ENCODE data around the gene SCN5A.

Gene SCN5A

DNA sequence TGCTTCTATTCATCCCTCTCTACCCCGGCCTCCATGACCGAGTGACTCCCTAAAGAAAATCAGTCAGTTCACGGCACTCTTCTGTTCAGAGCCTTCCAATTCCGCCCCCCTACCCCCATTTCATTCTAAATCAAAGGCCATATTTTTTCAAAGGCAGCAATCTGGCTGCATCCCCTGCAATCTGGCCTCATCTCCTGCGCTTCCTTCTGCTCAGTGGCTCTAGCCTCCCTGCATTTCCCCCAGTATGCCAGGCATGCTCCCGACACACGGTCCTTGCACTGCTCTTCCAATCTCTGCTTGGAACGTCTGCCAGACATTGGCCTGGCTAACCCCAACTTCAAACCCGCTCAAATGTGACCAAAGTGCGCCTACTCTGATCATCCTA is 85.6 kb downstream of the SCN5A start:
- Histone ChIP-seq H3K9ac (ENCODE audit: insufficient read length) (no peak overlapping the region), H3K4me3 (no peak overlapping the region), H3K27ac (no peak overlapping the region), H3K9me3 (ENCODE audit: low read depth, low read length) (no peaks in the 10 kb centered on the region), H3K36me3 (ENCODE audit: insufficient read depth, low read length) (no peaks in the 10 kb centered on the region)
- DNase-seq (ENCODE audit: low read depth, low spot score): no peak
- TF ChIP-seq FOXP2 (optimal IDR thresholded peaks at IDR 0.05; ENCODE audit: control extremely low read depth, extremely low read length, insufficient read depth) (no peak), EZH2 (IDR thresholded peaks at IDR 0.05) (no peak), POLR2AphosphoS5 (IDR thresholded peaks at IDR 0.05; ENCODE audit: borderline replicate concordance, low read depth, low read length) (no peak)

GRCh38 chr3:38563070-38563885 is 86.2 kb downstream of the SCN5A start:
- no peak for DNase-seq (ENCODE audit: low read depth, low spot score)
- TF ChIP-seq FOXP2 (optimal IDR thresholded peaks at IDR 0.05; ENCODE audit: control extremely low read depth, extremely low read length, insufficient read depth) (no peak), EZH2 (IDR thresholded peaks at IDR 0.05) (no peak), POLR2AphosphoS5 (IDR thresholded peaks at IDR 0.05; ENCODE audit: borderline replicate concordance, low read depth, low read length) (no peak)

GRCh38 chr3:38562467-38562925 is 87.0 kb downstream of the SCN5A start:
- TF ChIP-seq FOXP2 (optimal IDR thresholded peaks at IDR 0.05; ENCODE audit: control extremely low read depth, extremely low read length, insufficient read depth) (no peak), EZH2 (IDR thresholded peaks at IDR 0.05) (no peak), POLR2AphosphoS5 (IDR thresholded peaks at IDR 0.05; ENCODE audit: borderline replicate concordance, low read depth, low read length) (no peak)
- Histone ChIP-seq H3K36me3 (ENCODE audit: insufficient read depth, low read length) (no peaks in the 10 kb centered on the region), H3K9ac (ENCODE audit: insufficient read length) (no peak overlapping the region), H3K4me3 (no peak overlapping the region), H3K27ac (no peak overlapping the region), H3K9me3 (ENCODE audit: low read depth, low read length) (no peaks in the 10 kb centered on the region)
- no peak for DNase-seq (ENCODE audit: low read depth, low spot score)

More at GRCh38 chr3:38563070-38563885, 86.2 kb downstream of the SCN5A start:
- Histone ChIP-seq H3K9ac (ENCODE audit: insufficient read length) (no peak overlapping the region), H3K36me3 (ENCODE audit: insufficient read depth, low read length) (no peaks in the 10 kb centered on the region), H3K4me3 (no peak overlapping the region), H3K27ac (no peak overlapping the region), H3K9me3 (ENCODE audit: low read depth, low read length) (no peaks in the 10 kb centered on the region)

GRCh38 chr3:38561746-38562466 is 87.6 kb downstream of the SCN5A start:
- TF ChIP-seq POLR2AphosphoS5 (IDR thresholded peaks at IDR 0.05; ENCODE audit: borderline replicate concordance, low read depth, low read length) (no peak), FOXP2 (optimal IDR thresholded peaks at IDR 0.05; ENCODE audit: control extremely low read depth, extremely low read length, insufficient read depth) (no peak), EZH2 (IDR thresholded peaks at IDR 0.05) (no peak)
- no peak for DNase-seq (ENCODE audit: low read depth, low spot score)
- no peak overlapping the region for H3K4me3 ChIP-seq
- no peaks in the 10 kb centered on the region for H3K36me3 ChIP-seq (ENCODE audit: insufficient read depth, low read length)
- H3K9ac ChIP-seq (ENCODE audit: insufficient read length): no peak overlapping the region
- H3K27ac ChIP-seq: no peak overlapping the region
- H3K9me3 ChIP-seq (ENCODE audit: low read depth, low read length): no peaks in the 10 kb centered on the region

- no peak overlapping the region for H3K4me3 ChIP-seq
These were observed 88.3 kb downstream of the SCN5A start for GRCh38 chr3:38560996-38561717.

GRCh38 chr3:38560284-38560683 is 89.2 kb downstream of the SCN5A start:
- Histone ChIP-seq H3K36me3 (ENCODE audit: insufficient read depth, low read length) (no peaks in the 10 kb centered on the region), H3K4me3 (no peak overlapping the region), H3K9me3 (ENCODE audit: low read depth, low read length) (no peaks in the 10 kb centered on the region), H3K9ac (ENCODE audit: insufficient read length) (no peak overlapping the region), H3K27ac (no peak overlapping the region)
- no peak for TF ChIP-seq EZH2 (IDR thresholded peaks at IDR 0.05)
- no peak for TF ChIP-seq FOXP2 (optimal IDR thresholded peaks at IDR 0.05; ENCODE audit: control extremely low read depth, extremely low read length, insufficient read depth)
- TF ChIP-seq POLR2AphosphoS5 (IDR thresholded peaks at IDR 0.05; ENCODE audit: borderline replicate concordance, low read depth, low read length): no peak
- DNase-seq (ENCODE audit: low read depth, low spot score): no peak

More at GRCh38 chr3:38560996-38561717, 88.3 kb downstream of the SCN5A start:
- H3K9ac ChIP-seq (ENCODE audit: insufficient read length): no peak overlapping the region
- H3K9me3 ChIP-seq (ENCODE audit: low read depth, low read length): no peaks in the 10 kb centered on the region
- no peak overlapping the region for H3K27ac ChIP-seq
- TF ChIP-seq FOXP2 (optimal IDR thresholded peaks at IDR 0.05; ENCODE audit: control extremely low read depth, extremely low read length, insufficient read depth) (no peak), POLR2AphosphoS5 (IDR thresholded peaks at IDR 0.05; ENCODE audit: borderline replicate concordance, low read depth, low read length) (no peak), EZH2 (IDR thresholded peaks at IDR 0.05) (no peak)
- DNase-seq (ENCODE audit: low read depth, low spot score): no peak
- H3K36me3 ChIP-seq (ENCODE audit: insufficient read depth, low read length): no peaks in the 10 kb centered on the region

GRCh38 chr3:38558864-38559263 is 90.6 kb downstream of the SCN5A start:
- DNase-seq (ENCODE audit: low read depth, low spot score): no peak
- Histone ChIP-seq H3K36me3 (ENCODE audit: insufficient read depth, low read length) (no peaks in the 10 kb centered on the region), H3K9me3 (ENCODE audit: low read depth, low read length) (no peaks in the 10 kb centered on the region), H3K4me3 (no peak overlapping the region), H3K9ac (ENCODE audit: insufficient read length) (no peak overlapping the region), H3K27ac (no peak overlapping the region)
- TF ChIP-seq POLR2AphosphoS5 (IDR thresholded peaks at IDR 0.05; ENCODE audit: borderline replicate concordance, low read depth, low read length) (no peak), FOXP2 (optimal IDR thresholded peaks at IDR 0.05; ENCODE audit: control extremely low read depth, extremely low read length, insufficient read depth) (no peak), EZH2 (IDR thresholded peaks at IDR 0.05) (no peak)
